Measurements from ENCODE around the gene PDCL3. TPM values are rescaled to one million over a fixed set of nuclear protein-coding genes. Genes with fewer than 3 reads are reported as not detected.

PDCL3 gene
- total and polyA plus RNA-seq, 2 donors (not counting 1 experiment from before 2014, with no cell fraction given): 5.6 to 24.1 TPM

GRCh38 chr2:100606332-100606725, 43.5 kb downstream of the PDCL3 start:
- WGBS (ENCODE audit: insufficient coverage): 100% methylated on average over 2 of the region's 5 CpGs

More at GRCh38 chr2:100606332-100606725, 43.5 kb downstream of the PDCL3 start:
- POLR2A ChIA-PET: no interaction called here
- Histone ChIP-seq H3K9ac (ENCODE audit: low read length) (no peak overlapping the region), H2AFZ (ENCODE audit: insufficient read depth, low read depth, low read length, poor library complexity, severe bottlenecking) (no peak overlapping the region), H3K27ac (ENCODE audit: low read length in 2 of 2) (no peak overlapping the region), H3K4me2 (replicated peaks; ENCODE audit: low read depth, low read length, poor library complexity, severe bottlenecking) (no peak overlapping the region), H3K36me3 (replicated peaks in 1 of 2; ENCODE audit: control extremely low read depth in 1 of 2, control insufficient read depth in 1 of 2, extremely low read depth in 1 of 2, insufficient read depth in 2 of 2, low read length in 1 of 2) (no peaks in the 10 kb centered on the region), H3K4me1 (ENCODE audit: control insufficient read depth in 2 of 2, insufficient read depth in 2 of 2, low read length in 2 of 2) (peaks cover 0 to 5% of the 10 kb centered on the region in 2 donors), H3K27me3 (replicated peaks in 1 of 4; ENCODE audit: control extremely low read depth in 1 of 4, control insufficient read depth in 3 of 4, insufficient read depth in 4 of 4, low read length in 3 of 4) (peaks cover 0 to 3% (median 0%) of the 10 kb centered on the region in 4 experiments), H4K20me1 (ENCODE audit: control insufficient read depth, insufficient read depth, low read length, poor library complexity, severe bottlenecking) (no peaks in the 10 kb centered on the region), H3K4me3 (ENCODE audit: control extremely low read depth in 1 of 5, extremely low read depth in 1 of 5, insufficient read depth in 1 of 5, low read depth in 2 of 5, low read length in 4 of 5) (no peak overlapping the region), H3K79me2 (ENCODE audit: control insufficient read depth, insufficient read depth, low read length) (no peaks in the 10 kb centered on the region), H3K9me3 (ENCODE audit: control extremely low read depth in 1 of 3, control insufficient read depth in 2 of 3, insufficient read depth in 1 of 3, low read length in 2 of 3) (no peaks in the 10 kb centered on the region)
- Mint-ChIP-seq H3K27ac (no peak overlapping the region), H3K4me1 (peaks cover 7% of the 10 kb centered on the region), H3K4me3 (no peak overlapping the region), H3K9me3 (ENCODE audit: insufficient read depth) (no peaks in the 10 kb centered on the region), H3K27me3 (peaks cover 25% of the 10 kb centered on the region)
- no peak for DNase-seq
- CTCF ChIA-PET: interaction anchor here (1.1 to 8.2 kb wide), 11 partner anchors 10 to 610 kb away, joined by 3 to 88 read pairs (median 4); partner anchors contain the start of gene PDCL3
- no peak for ATAC-seq (ENCODE audit: low read depth)
- TF ChIP-seq CTCF (IDR thresholded peaks at IDR 0.05): no peak
- no peak for TF ChIP-seq EZH2 (IDR thresholded peaks at IDR 0.05; ENCODE audit: borderline replicate concordance, insufficient read depth, low read depth, low read length, poor library complexity, severe bottlenecking)
- intact Hi-C loops (cut with micrococcal nuclease): no loop called here

Data from B cell (primary cell).